K562 (cell line): ENCODE results near the gene HPX. TPM values are rescaled to one million over a fixed set of nuclear protein-coding genes. Genes with fewer than 3 reads are reported as not detected.
A peak's percentile ranks its signal among the peaks of the same experiment; 100 is the strongest.

ENCODE experiments used
- ATAC-seq: fragments of 200-7000 bp; cut with Tn5 transposase; 3 replicates; pipeline ENCODE4 v1.9.1; 2020; ENCODE audit warnings: moderate library complexity
- Bru-seq: library from RNA; stranded (reverse); fragments of 400-500 nt; gene quantifications from one replicate; lab custom pipeline; 2021; lab: Mats Ljungman, UMichigan
- BruChase-seq, 2 experiments: library from RNA; stranded (reverse); fragments of 400-500 nt; gene quantifications; one replicate each; lab custom pipeline; 2021; lab: Mats Ljungman, UMichigan
- BruUV-seq: library from RNA; stranded (reverse); fragments of 400-500 nt; replicated peaks from 2 replicates; lab custom pipeline; 2021; lab: Mats Ljungman, UMichigan
- CTCF ChIA-PET: fragments of 300-600 bp; formaldehyde crosslinking; extraction: SDS; loops from one replicate; lab custom pipeline; 2021; ENCODE audit warnings: low intra/inter-chr PET ratio; lab: Yijun Ruan, JAX
- POLR2A ChIA-PET: fragments of 300-600, 350-650 bp; sonication (Branson Sonifier 250); formaldehyde crosslinking; extraction: SDS; loops from one replicate; lab custom pipeline; 2021; ENCODE audit warnings: antibody characterized with exemption, inconsistent platforms; lab: Yijun Ruan, JAX
- DNase-seq, 4 experiments: peaks; one replicate each; pipeline versions ENCODE4 v3.0.0 to v3.0.0-alpha.2; 2011 to 2018; ENCODE audit warnings: low spot score in 3 of 4, mixed read lengths in 3 of 4; ENCODE audit errors: extremely low read depth in 1 of 4
- FAIRE-seq: peaks from 2 replicates; lab custom pipeline; 2011; peaks lifted over from hg19 to GRCh38; lab: Jason Lieb, UNC
- H2AFZ ChIP-seq: 2 replicates; pipeline ENCODE4 v1.6.0; 2011; ENCODE audit warnings: low read depth, low read length, control low read depth, inconsistent platforms
- H3K27ac ChIP-seq: fragments of 200-600 bp; 3 replicates; pipeline ENCODE4 v1.8.0; 2011; ENCODE audit warnings: low read depth, mild to moderate bottlenecking, control low read depth, inconsistent platforms, low read length, moderate library complexity, mixed read lengths; ENCODE audit errors: extremely low read depth
- H3K27me3 ChIP-seq, 2 experiments: fragments of 300-600 bp in 1 of 2; 2 replicates in 1 of 2; 3 replicates in 1 of 2; pipeline versions ENCODE4 v1.6.0 to v1.8.0; 2011; ENCODE audit warnings: inconsistent platforms in 2 of 2, low read length in 2 of 2, mild to moderate bottlenecking in 1 of 2, mixed read lengths in 1 of 2, moderate library complexity in 1 of 2; ENCODE audit not compliant: control insufficient read depth in 2 of 2, insufficient read depth in 2 of 2
- H3K36me3 ChIP-seq: fragments of 300-600 bp; 3 replicates; pipeline ENCODE4 v1.8.0; 2011; ENCODE audit warnings: mild to moderate bottlenecking, low read length, inconsistent platforms; ENCODE audit not compliant: control insufficient read depth, insufficient read depth
- H3K4me1 ChIP-seq, 2 experiments: fragments of 200-600 bp in 1 of 2; replicated peaks in 1 of 2; 2 replicates in 1 of 2; 3 replicates in 1 of 2; pipeline versions ENCODE4 v1.5.1 to v1.8.0; 2011; ENCODE audit warnings: inconsistent platforms in 2 of 2, low read length in 2 of 2, mild to moderate bottlenecking in 1 of 2, mixed read lengths in 1 of 2, moderate library complexity in 1 of 2; ENCODE audit not compliant: control insufficient read depth in 2 of 2, insufficient read depth in 2 of 2
- H3K4me2 ChIP-seq: 2 replicates; pipeline ENCODE4 v1.6.1; 2011; ENCODE audit warnings: low read length, control low read depth, inconsistent platforms, mixed read lengths; ENCODE audit not compliant: insufficient read depth
- H3K4me3 ChIP-seq: fragments of 200-600 bp; sonication (generic), shearing (Covaris generic); 2 replicates; pipeline ENCODE4 v1.5.1; 2016; ENCODE audit warnings: control low read depth, inconsistent platforms
- H3K79me2 ChIP-seq: fragments of 200-600 bp; 3 replicates; pipeline ENCODE4 v1.8.0; 2011; ENCODE audit warnings: low read length, inconsistent platforms; ENCODE audit not compliant: control insufficient read depth, insufficient read depth
- H3K9ac ChIP-seq, 2 experiments: 2 replicates each; pipeline versions ENCODE4 v1.6.0 to v1.6.1; 2011; ENCODE audit warnings: low read depth in 2 of 2, low read length in 2 of 2, control low read depth in 1 of 2, inconsistent platforms in 1 of 2, mild to moderate bottlenecking in 1 of 2, mixed read lengths in 1 of 2; ENCODE audit not compliant: insufficient read depth in 1 of 2
- H3K9me1 ChIP-seq: one replicate; pipeline ENCODE4 v1.6.0; 2011; ENCODE audit warnings: inconsistent platforms, mild to moderate bottlenecking, low read length, moderate library complexity; ENCODE audit not compliant: control insufficient read depth, insufficient read depth
- H3K9me3 ChIP-seq: replicated peaks from 2 replicates; pipeline ENCODE4 v1.5.1; 2011; ENCODE audit warnings: low read depth, low read length, inconsistent platforms; ENCODE audit not compliant: control insufficient read depth, insufficient read depth
- H4K20me1 ChIP-seq: replicated peaks from 2 replicates; pipeline ENCODE4 v1.6.1; 2011; ENCODE audit warnings: low read length, inconsistent platforms, mixed read lengths; ENCODE audit not compliant: control insufficient read depth, insufficient read depth
- ADNP ChIP-seq: fragments of 200-800 bp; sonication (Bioruptor generic); IDR thresholded peaks from 2 replicates; pipeline ENCODE4 v1.6.1; 2016; ENCODE audit warnings: missing genetic modification characterization, missing compliant biosample characterization
- CAMTA2 ChIP-seq: fragments of 250-450 bp; sonication (Bioruptor Pico); conservative IDR thresholded peaks from 2 replicates; pipeline ENCODE4 v1.5.1; 2022
- CREB1 ChIP-seq, 2 experiments: sonication (generic) in 1 of 2; formaldehyde crosslinking in 1 of 2; IDR thresholded peaks; 2 replicates each; pipeline versions ENCODE4 v1.6.1 to v1.8.0; 2012 to 2022; ENCODE audit warnings: inconsistent platforms in 1 of 2, mild to moderate bottlenecking in 1 of 2, missing genetic modification reagents in 1 of 2, moderate library complexity in 1 of 2
- EHMT2 ChIP-seq: fragments of 450-650 bp; IDR thresholded peaks from 2 replicates; pipeline ENCODE4 v1.6.1; 2018; ENCODE audit warnings: antibody characterized with exemption
- GABPB1 ChIP-seq: sonication (generic); formaldehyde crosslinking; IDR thresholded peaks from 2 replicates; pipeline ENCODE4 v1.8.0; 2022; ENCODE audit warnings: mild to moderate bottlenecking, missing genetic modification reagents
- PHB2 ChIP-seq: fragments of 450-650 bp; IDR thresholded peaks from 2 replicates; pipeline ENCODE4 v1.6.1; 2017; ENCODE audit warnings: low read depth
- PTBP1 ChIP-seq: fragments of 200-400 bp; formaldehyde crosslinking; IDR thresholded peaks from 2 replicates; pipeline ENCODE4 v1.6.1; 2017; ENCODE audit warnings: low read depth, low read length
- SAP30 ChIP-seq: fragments of 200-600 bp; sonication (generic); IDR thresholded peaks from 2 replicates; pipeline ENCODE4 v1.6.1; 2012; ENCODE audit warnings: borderline replicate concordance, low read depth, mild to moderate bottlenecking, moderate library complexity, low read length, control low read depth, inconsistent platforms; ENCODE audit not compliant: insufficient read depth, poor library complexity, severe bottlenecking
- SIN3A ChIP-seq, 2 experiments: fragments of 150-350 bp in 1 of 2; IDR thresholded peaks; 2 replicates each; pipeline ENCODE4 v1.6.1; 2011 to 2016; ENCODE audit warnings: borderline replicate concordance in 2 of 2, low read depth in 2 of 2, low read length in 2 of 2, mild to moderate bottlenecking in 2 of 2, moderate library complexity in 2 of 2; ENCODE audit not compliant: control insufficient read depth in 1 of 2
- SNIP1 ChIP-seq: fragments of 450-650 bp; IDR thresholded peaks from 2 replicates; pipeline ENCODE4 v1.7.1; 2017; ENCODE audit warnings: low read depth, mild to moderate bottlenecking
- ZNF146 ChIP-seq: IDR thresholded peaks from one replicate; pipeline ENCODE4 v1.6.1; 2018; ENCODE audit warnings: missing compliant biosample characterization; ENCODE audit not compliant: unreplicated experiment
- ZNF232 ChIP-seq: sonication (generic); formaldehyde crosslinking; IDR thresholded peaks from 2 replicates; pipeline ENCODE4 v1.8.0; 2022; ENCODE audit warnings: mild to moderate bottlenecking, missing genetic modification reagents
- WGBS: fragments of 100-300 bp; shearing (Covaris generic); methylation state at CpG from one replicate; pipeline ENCODE4 v1.1.6; 2016; ENCODE audit warnings: low coverage, mixed read lengths; ENCODE audit not compliant: insufficient coverage; ENCODE audit errors: missing lambda C conversion rate; 5-methylcytosine and 5-hydroxymethylcytosine counted together
- in situ Hi-C: fragments of 300-500 bp; cut with MboI; formaldehyde crosslinking; loops from 4 replicates; pipeline ENCODE4 v1.15.0; 2018; ENCODE audit warnings: inconsistent platforms, mixed read lengths
- intact Hi-C: fragments of 100-400 bp; cut with micrococcal nuclease; formaldehyde crosslinking; loops from 2 replicates; pipeline ENCODE4 v1.14.2; 2022
- long read RNA-seq, 3 experiments: library from polyadenylated mRNA in 2 of 3; library from RNA in 1 of 3; unstranded in 2 of 3; stranded (forward) in 1 of 3; transcript quantifications; one replicate each; pipeline ENCODE4 v2.0.0, GENCODE V29; 2019 to 2022
- polyA minus RNA-seq, 3 experiments: library from RNA; depleted of rRNA, polyadenylated mRNA; stranded (reverse); fragments of >200 nt; gene quantifications; 2 replicates each; pipeline ENCODE4 v1.2.3, GENCODE V29; 2011
- polyA plus RNA-seq, 8 experiments: library from polyadenylated mRNA; depleted of rRNA in 4 of 8; stranded (reverse) in 5 of 8; unstranded in 3 of 8; fragments of >200 nt; fragmentation: Nextera tagmentation in 2 of 8; fragmentation: Illumina TruSeq in 1 of 8; extraction: Ambion mirVana in 2 of 8; extraction: Trizol in 1 of 8; gene quantifications; 2 replicates each; pipeline versions ENCODE4 v1.2.1 to v1.2.3, GENCODE V29; 2011 to 2014; ENCODE audit warnings: inconsistent platforms in 1 of 8, missing spikeins in 1 of 8
- total RNA-seq, 7 experiments: library from RNA; depleted of rRNA in 6 of 7; stranded (reverse); fragments of >200 nt in 6 of 7; fragmentation: Illumina TruSeq in 2 of 7; extraction: Trizol in 2 of 7; gene quantifications; 2 replicates each; pipeline versions ENCODE4 v1.2.1 to v1.2.3, GENCODE V29; 2011 to 2021; ENCODE audit warnings: low replicate concordance in 1 of 7
- TF ChIP-seq, protein P1 (sequence below): fragments of 450-650 bp; formaldehyde crosslinking; IDR thresholded peaks from 2 replicates; pipeline ENCODE4 v1.4.0; 2022; ENCODE audit warnings: mild to moderate bottlenecking, moderate library complexity
- TF ChIP-seq, protein P2 (sequence below): fragments of 250-450 bp; sonication (Bioruptor Pico); IDR thresholded peaks from 2 replicates; pipeline ENCODE4 v1.6.1; 2021; ENCODE audit warnings: mild to moderate bottlenecking

The HPX gene, protein sequence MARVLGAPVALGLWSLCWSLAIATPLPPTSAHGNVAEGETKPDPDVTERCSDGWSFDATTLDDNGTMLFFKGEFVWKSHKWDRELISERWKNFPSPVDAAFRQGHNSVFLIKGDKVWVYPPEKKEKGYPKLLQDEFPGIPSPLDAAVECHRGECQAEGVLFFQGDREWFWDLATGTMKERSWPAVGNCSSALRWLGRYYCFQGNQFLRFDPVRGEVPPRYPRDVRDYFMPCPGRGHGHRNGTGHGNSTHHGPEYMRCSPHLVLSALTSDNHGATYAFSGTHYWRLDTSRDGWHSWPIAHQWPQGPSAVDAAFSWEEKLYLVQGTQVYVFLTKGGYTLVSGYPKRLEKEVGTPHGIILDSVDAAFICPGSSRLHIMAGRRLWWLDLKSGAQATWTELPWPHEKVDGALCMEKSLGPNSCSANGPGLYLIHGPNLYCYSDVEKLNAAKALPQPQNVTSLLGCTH
- not detected in 2 replicates for total RNA-seq (2011; cell fraction: chromatin; rRNA removed; ENCODE audit: low replicate concordance)
- total RNA-seq (2011; cell fraction: nucleolus; rRNA removed), result 0.39 and 0.50 TPM in 2 replicates
- 0.37 TPM in 1 of 2 replicates, not detected in the other for total RNA-seq (2011; cell fraction: nucleoplasm; rRNA removed)
- total RNA-seq (2014; rRNA removed), result 0.49 TPM in 1 of 2 replicates, not detected in the other
- 0.16 and 0.29 TPM in 2 replicates for total RNA-seq (2014; rRNA removed; fragmentation: Illumina TruSeq; extraction: Trizol)
- total RNA-seq (2015; rRNA removed; fragmentation: Illumina TruSeq; extraction: Trizol), result 0.14 and 0.15 TPM in 2 replicates
- 1.2 and 1.4 TPM in 2 replicates for total RNA-seq (2021)
- 0.24 and 0.29 TPM in 2 replicates for polyA plus RNA-seq (2011; rRNA removed)
- 0.56 and 0.61 TPM in 2 replicates for polyA plus RNA-seq (2011; cell fraction: cytosol; rRNA removed)
- polyA plus RNA-seq (2011; cell fraction: nucleus; rRNA removed), result 0.57 and 0.65 TPM in 2 replicates
- polyA plus RNA-seq (2012), result 0.48 and 0.55 TPM in 2 replicates
- 0.12 and 0.71 TPM in 2 replicates for polyA plus RNA-seq (2014; fragmentation: Illumina TruSeq; extraction: Trizol)
- under 1 TPM; 0.79 to 0.94 TPM for polyA plus RNA-seq (2014; fragmentation: Nextera tagmentation; extraction: Ambion mirVana)
- polyA plus RNA-seq (2014; rRNA removed), result 0.57 and 0.69 TPM in 2 replicates
- polyA minus RNA-seq (2011; rRNA and poly(A)+ RNA removed), result 0.24 TPM in 1 of 2 replicates, not detected in the other
- not detected in 2 replicates for polyA minus RNA-seq (2011; cell fraction: cytosol; rRNA and poly(A)+ RNA removed)
- polyA minus RNA-seq (2011; cell fraction: nucleus; rRNA and poly(A)+ RNA removed), result 0.22 TPM in 1 of 2 replicates, not detected in the other
- percentile 13 among the genes with signal in this experiment for Bru-seq, nascent RNA
- percentile 25 among the genes with signal in this experiment for BruChase-seq, experiment 1, labeled RNA remaining after a 2-hour chase
- BruChase-seq, experiment 2, labeled RNA remaining after a 6-hour chase, result percentile 27 among the genes with signal in this experiment
- long read RNA-seq, experiment 1, partial matches to known transcripts, result 1 of 2 reads
- long read RNA-seq, experiment 1, other reads (novel, unspliced or antisense), result 1 of 2 reads
- long read RNA-seq, experiment 2, result 0 reads
- long read RNA-seq, experiment 3, result 0 reads

DNA sequence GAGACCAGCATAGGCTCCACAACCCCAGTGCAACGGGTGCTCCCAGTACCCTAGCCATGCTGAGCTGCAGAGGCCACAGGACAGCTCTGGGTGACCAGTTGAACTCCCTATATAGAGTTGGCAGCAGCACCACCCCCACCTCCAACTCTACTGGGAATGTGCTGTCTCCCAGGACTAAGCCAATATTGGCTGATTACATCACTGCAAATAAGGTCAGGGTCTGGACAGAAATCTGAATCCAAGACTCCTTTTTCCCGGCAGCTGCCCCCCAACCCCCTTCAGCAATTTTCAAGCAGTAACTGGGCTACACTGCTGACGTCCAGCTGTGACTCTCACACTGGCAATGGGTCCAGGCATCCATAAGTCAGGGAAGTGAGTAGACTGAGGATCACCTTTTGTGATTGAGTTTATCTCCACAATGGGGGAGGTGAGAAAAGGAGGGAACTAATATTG, at the start of gene HPX:
HPX (minus strand) TSS at position 82 of the 453 bp plus-strand sequence; CDS start at position 58, 24 bp downstream.
- H2AFZ ChIP-seq, result no peak within 1 kb of the TSS
- H3K27me3 ChIP-seq, result peaks cover 2 to 8% of the 10 kb centered on the region in 2 experiments; a peak in 1 of 5 replicates
- H3K9me3 ChIP-seq, result no peaks in the 10 kb centered on the region
- no peaks in the 10 kb centered on the region for H3K79me2 ChIP-seq
- H4K20me1 ChIP-seq, result no peaks in the 10 kb centered on the region
- no peak within 1 kb of the TSS for H3K4me2 ChIP-seq
- no peak for ATAC-seq
- no peak within 1 kb of the TSS for H3K4me3 ChIP-seq
- ChIA-PET CTCF (no interaction called here), POLR2A (interaction anchor here (0.9 to 2.1 kb wide), 2 partner anchors 11 to 58 kb away, joined by 5 to 7 read pairs; no protein-coding TSS in a partner anchor)
- H3K9ac ChIP-seq, result peak within 1 kb of the TSS in 1 of 2 experiments; percentile 45; a peak in 1 of 4 replicates
- no peak within 1 kb of the TSS for H3K27ac ChIP-seq
- H3K9me1 ChIP-seq, result no peaks in the 10 kb centered on the region
- H3K36me3 ChIP-seq, result no peaks in the 10 kb centered on the region
- in situ Hi-C loops (loop anchor here (5.0 kb wide), 1 partner anchor 64 kb away; no protein-coding TSS in a partner anchor), intact Hi-C loops (loop anchor here (5.0 kb wide), 1 partner anchor 261 kb away; no protein-coding TSS in a partner anchor)
- H3K4me1 ChIP-seq, result peaks cover 10 to 12% of the 10 kb centered on the region in 2 experiments; a peak in 3 of 5 replicates
- no peak for TF ChIP-seq PTBP1
- TF ChIP-seq GABPB1 (CRISPR knock-in tag), result no peak
- TF ChIP-seq, protein P1, sequence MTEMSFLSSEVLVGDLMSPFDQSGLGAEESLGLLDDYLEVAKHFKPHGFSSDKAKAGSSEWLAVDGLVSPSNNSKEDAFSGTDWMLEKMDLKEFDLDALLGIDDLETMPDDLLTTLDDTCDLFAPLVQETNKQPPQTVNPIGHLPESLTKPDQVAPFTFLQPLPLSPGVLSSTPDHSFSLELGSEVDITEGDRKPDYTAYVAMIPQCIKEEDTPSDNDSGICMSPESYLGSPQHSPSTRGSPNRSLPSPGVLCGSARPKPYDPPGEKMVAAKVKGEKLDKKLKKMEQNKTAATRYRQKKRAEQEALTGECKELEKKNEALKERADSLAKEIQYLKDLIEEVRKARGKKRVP (CRISPR knock-in tag), result no peak
- TF ChIP-seq CAMTA2, result no peak
- no peak for TF ChIP-seq SIN3A (IDR thresholded peaks at IDR 0.05; ENCODE audit: borderline replicate concordance in 2 of 2, control insufficient read depth in 1 of 2, low read depth in 2 of 2, low read length in 2 of 2)
- no peak for TF ChIP-seq CREB1 (IDR thresholded peaks at IDR 0.05)
- TF ChIP-seq CREB1 (CRISPR knock-in tag; IDR thresholded peaks at IDR 0.05), result no peak
- no peak for TF ChIP-seq PHB2
- no peak for TF ChIP-seq ZNF146 (CRISPR knock-in tag)
- no peak for TF ChIP-seq ZNF232 (CRISPR knock-in tag)
- no peak for TF ChIP-seq SAP30
- TF ChIP-seq SNIP1, result no peak
- no peak for TF ChIP-seq ADNP (tag)
- TF ChIP-seq, protein P2, sequence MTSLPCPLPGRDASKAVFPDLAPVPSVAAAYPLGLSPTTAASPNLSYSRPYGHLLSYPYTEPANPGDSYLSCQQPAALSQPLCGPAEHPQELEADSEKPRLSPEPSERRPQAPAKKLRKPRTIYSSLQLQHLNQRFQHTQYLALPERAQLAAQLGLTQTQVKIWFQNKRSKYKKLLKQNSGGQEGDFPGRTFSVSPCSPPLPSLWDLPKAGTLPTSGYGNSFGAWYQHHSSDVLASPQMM (CRISPR knock-in tag), result no peak
- no peak for TF ChIP-seq EHMT2
- DNase-seq, result no peak
- 25% methylated on average over 3 of the region's 3 CpGs for WGBS
- FAIRE-seq, result no peak
- no TSS peak for BruUV-seq
